Activated naive CD8-positive, alpha-beta T cell treated with anti-CD3 and anti-CD28 coated beads, Interleukin-2, amount 10 ng/mL, durations not matched to agents 7 days and 5 days (primary cell): ENCODE results near the gene ZEB2. TPM values are rescaled to one million over a fixed set of nuclear protein-coding genes. Genes with fewer than 3 reads are reported as not detected.
A peak's percentile ranks its signal among the peaks of the same experiment; 100 is the strongest.

Experiments used
- ATAC-seq: fragments of 150-1000 bp; cut with Tn5 transposase; one replicate; pipeline ENCODE4 v1.10.0; 2021; ENCODE audit warnings: low read depth, moderate library complexity
- POLR2A ChIA-PET: fragments of 350-600 bp; sonication (Branson Sonifier 250); formaldehyde crosslinking; loops from one replicate; lab custom pipeline; 2021; ENCODE audit warnings: antibody characterized with exemption; lab: Charles Lee
- DNase-seq: peaks from one replicate; pipeline ENCODE4 v3.0.0; 2021
- H3K27ac Mint-ChIP-seq: one replicate; pipeline ENCODE4 v1.8.0; 2022; ENCODE audit warnings: mild to moderate bottlenecking, mixed read lengths
- H3K27me3 Mint-ChIP-seq: one replicate; pipeline ENCODE4 v1.8.0; 2022; ENCODE audit warnings: mild to moderate bottlenecking, moderate library complexity, mixed read lengths
- H3K36me3 Mint-ChIP-seq: one replicate; pipeline ENCODE4 v1.8.0; 2021; ENCODE audit warnings: mild to moderate bottlenecking, mixed read lengths
- H3K4me1 Mint-ChIP-seq: one replicate; pipeline ENCODE4 v1.8.0; 2021; ENCODE audit warnings: mixed read lengths
- H3K4me3 Mint-ChIP-seq: one replicate; pipeline ENCODE4 v1.8.0; 2022; ENCODE audit warnings: mild to moderate bottlenecking, moderate library complexity, mixed read lengths
- H3K9me3 Mint-ChIP-seq: one replicate; pipeline ENCODE4 v1.8.0; 2021; ENCODE audit warnings: mixed read lengths
- total RNA-seq, 2 experiments: library from RNA; stranded (reverse); gene quantifications; one replicate each; pipeline ENCODE4 v1.2.3, GENCODE V29; 2021

The ZEB2 gene
- total RNA-seq, 2 experiments from 2014 or later, result 17.8 to 19.6 TPM

- H3K36me3 Mint-ChIP-seq, result peaks cover 6% of the 10 kb centered on the region
- POLR2A ChIA-PET, result interaction anchor here (0.5 to 0.6 kb wide), 2 partner anchors 50 to 1093 kb away, joined by 3 read pairs; a partner anchor contains a TSS
- ATAC-seq, result peak; percentile 98
- peaks cover 27% of the 10 kb centered on the region for H3K27me3 Mint-ChIP-seq
- peaks cover 4% of the 10 kb centered on the region for H3K9me3 Mint-ChIP-seq
- H3K4me3 Mint-ChIP-seq, result peak overlapping the region; percentile 52
- peak overlapping the region; percentile 19 for H3K27ac Mint-ChIP-seq
- peaks cover 23% of the 10 kb centered on the region for H3K4me1 Mint-ChIP-seq
- no peak for DNase-seq
Observed at GRCh38 chr2:144382849-144383248, 137.1 kb downstream of the ZEB2 start.

GRCh38 chr2:144381716-144382115, 138.2 kb downstream of the ZEB2 start:
- Mint-ChIP-seq H3K4me1 (peaks cover 23% of the 10 kb centered on the region), H3K9me3 (peaks cover 4% of the 10 kb centered on the region), H3K36me3 (peaks cover 6% of the 10 kb centered on the region), H3K4me3 (no peak overlapping the region), H3K27ac (no peak overlapping the region), H3K27me3 (peaks cover 27% of the 10 kb centered on the region)
- DNase-seq, result no peak
- POLR2A ChIA-PET, result no interaction called here
- ATAC-seq, result no peak

GRCh38 chr2:144379851-144380311, 140.0 kb downstream of the ZEB2 start:
- Mint-ChIP-seq H3K4me1 (peaks cover 23% of the 10 kb centered on the region), H3K27ac (no peak overlapping the region), H3K36me3 (peaks cover 4% of the 10 kb centered on the region), H3K9me3 (peaks cover 4% of the 10 kb centered on the region), H3K27me3 (peaks cover 24% of the 10 kb centered on the region), H3K4me3 (no peak overlapping the region)
- DNase-seq, result no peak
- no peak for ATAC-seq
- POLR2A ChIA-PET, result no interaction called here

- peaks cover 4% of the 10 kb centered on the region for H3K36me3 Mint-ChIP-seq
- peaks cover 4% of the 10 kb centered on the region for H3K9me3 Mint-ChIP-seq
- DNase-seq, result no peak
- POLR2A ChIA-PET, result no interaction called here
- peaks cover 24% of the 10 kb centered on the region for H3K27me3 Mint-ChIP-seq
- peaks cover 18% of the 10 kb centered on the region for H3K4me1 Mint-ChIP-seq
- no peak for ATAC-seq
- H3K4me3 Mint-ChIP-seq, result no peak overlapping the region
- H3K27ac Mint-ChIP-seq, result no peak overlapping the region
Observed at GRCh38 chr2:144378551-144378950, 141.4 kb downstream of the ZEB2 start.

- Mint-ChIP-seq H3K36me3 (peaks cover 4% of the 10 kb centered on the region), H3K27ac (no peak overlapping the region), H3K9me3 (peaks cover 4% of the 10 kb centered on the region), H3K4me1 (peaks cover 15% of the 10 kb centered on the region), H3K4me3 (no peak overlapping the region), H3K27me3 (peaks cover 24% of the 10 kb centered on the region)
- POLR2A ChIA-PET, result no interaction called here
- DNase-seq (no peak), ATAC-seq (no peak)
Observed at GRCh38 chr2:144377914-144378313, 142.0 kb downstream of the ZEB2 start.

GRCh38 chr2:144376926-144377325, 143.0 kb downstream of the ZEB2 start:
- POLR2A ChIA-PET, result no interaction called here
- Mint-ChIP-seq H3K4me3 (no peak overlapping the region), H3K36me3 (peaks cover 4% of the 10 kb centered on the region), H3K9me3 (peaks cover 4% of the 10 kb centered on the region), H3K27ac (no peak overlapping the region), H3K4me1 (peaks cover 6% of the 10 kb centered on the region), H3K27me3 (peaks cover 30% of the 10 kb centered on the region)
- no peak for ATAC-seq
- DNase-seq, result no peak

- no peak overlapping the region for H3K27ac Mint-ChIP-seq
- peaks cover 4% of the 10 kb centered on the region for H3K9me3 Mint-ChIP-seq
- POLR2A ChIA-PET, result no interaction called here
- no peak overlapping the region for H3K4me3 Mint-ChIP-seq
- DNase-seq (no peak), ATAC-seq (no peak)
- peaks cover under 1% of the 10 kb centered on the region for H3K4me1 Mint-ChIP-seq
- H3K27me3 Mint-ChIP-seq, result peaks cover 25% of the 10 kb centered on the region
- H3K36me3 Mint-ChIP-seq, result peaks cover 4% of the 10 kb centered on the region
Observed at GRCh38 chr2:144376460-144376859, 143.5 kb downstream of the ZEB2 start.

GRCh38 chr2:144374163-144374661, 145.7 kb downstream of the ZEB2 start:
- peaks cover 2% of the 10 kb centered on the region for H3K36me3 Mint-ChIP-seq
- no peak overlapping the region for H3K27ac Mint-ChIP-seq
- peaks cover 13% of the 10 kb centered on the region for H3K27me3 Mint-ChIP-seq
- no peak for ATAC-seq
- peaks cover 3% of the 10 kb centered on the region for H3K4me1 Mint-ChIP-seq
- no peak for DNase-seq
- POLR2A ChIA-PET, result no interaction called here
- no peaks in the 10 kb centered on the region for H3K9me3 Mint-ChIP-seq
- H3K4me3 Mint-ChIP-seq, result no peak overlapping the region

- DNase-seq, result no peak
- POLR2A ChIA-PET, result no interaction called here
- no peak for ATAC-seq
- Mint-ChIP-seq H3K27ac (no peak overlapping the region), H3K4me1 (peaks cover 3% of the 10 kb centered on the region), H3K4me3 (no peak overlapping the region), H3K9me3 (no peaks in the 10 kb centered on the region), H3K27me3 (peaks cover 13% of the 10 kb centered on the region), H3K36me3 (peaks cover 2% of the 10 kb centered on the region)
Observed at GRCh38 chr2:144372410-144373080, 147.4 kb downstream of the ZEB2 start.

GRCh38 chr2:144370937-144371584, 148.9 kb downstream of the ZEB2 start:
- Mint-ChIP-seq H3K4me3 (no peak overlapping the region), H3K4me1 (peaks cover 3% of the 10 kb centered on the region), H3K36me3 (peaks cover 2% of the 10 kb centered on the region), H3K27me3 (peaks cover 12% of the 10 kb centered on the region), H3K27ac (no peak overlapping the region), H3K9me3 (no peaks in the 10 kb centered on the region)
- POLR2A ChIA-PET, result no interaction called here
- ATAC-seq (no peak), DNase-seq (no peak)

- ATAC-seq (no peak), DNase-seq (no peak)
- peaks cover 4% of the 10 kb centered on the region for H3K36me3 Mint-ChIP-seq
- H3K4me1 Mint-ChIP-seq, result peaks cover 3% of the 10 kb centered on the region
- POLR2A ChIA-PET, result no interaction called here
- H3K27me3 Mint-ChIP-seq, result peaks cover 9% of the 10 kb centered on the region
- no peaks in the 10 kb centered on the region for H3K9me3 Mint-ChIP-seq
- H3K4me3 Mint-ChIP-seq, result no peak overlapping the region
- no peak overlapping the region for H3K27ac Mint-ChIP-seq
Observed at GRCh38 chr2:144369416-144369815, 150.5 kb downstream of the ZEB2 start.

GRCh38 chr2:144366825-144367429, 153.0 kb downstream of the ZEB2 start:
- Mint-ChIP-seq H3K27me3 (peaks cover 4% of the 10 kb centered on the region), H3K4me1 (peaks cover 3% of the 10 kb centered on the region), H3K27ac (no peak overlapping the region), H3K9me3 (no peaks in the 10 kb centered on the region), H3K4me3 (no peak overlapping the region), H3K36me3 (peaks cover 4% of the 10 kb centered on the region)
- ATAC-seq, result no peak
- DNase-seq, result no peak
- POLR2A ChIA-PET, result no interaction called here

GRCh38 chr2:144364944-144365738, 154.8 kb downstream of the ZEB2 start:
- no peak for DNase-seq
- H3K27ac Mint-ChIP-seq, result no peak overlapping the region
- peaks cover 1% of the 10 kb centered on the region for H3K9me3 Mint-ChIP-seq
- H3K27me3 Mint-ChIP-seq, result peaks cover 4% of the 10 kb centered on the region
- ATAC-seq, result no peak
- H3K36me3 Mint-ChIP-seq, result peaks cover 4% of the 10 kb centered on the region
- H3K4me3 Mint-ChIP-seq, result no peak overlapping the region
- POLR2A ChIA-PET, result no interaction called here
- no peaks in the 10 kb centered on the region for H3K4me1 Mint-ChIP-seq
